ENCODE data around the gene SLC25A23. TPM values are rescaled to one million over a fixed set of nuclear protein-coding genes. Genes with fewer than 3 reads are reported as not detected.
A peak's percentile ranks its signal among the peaks of the same experiment; 100 is the strongest.

SLC25A23 gene
- total and polyA plus RNA-seq, 2 of the 8 experiments (the other 6 are each of a cell fraction or from before 2014, with no cell fraction given) = 18.0 to 48.1 TPM

DNA sequence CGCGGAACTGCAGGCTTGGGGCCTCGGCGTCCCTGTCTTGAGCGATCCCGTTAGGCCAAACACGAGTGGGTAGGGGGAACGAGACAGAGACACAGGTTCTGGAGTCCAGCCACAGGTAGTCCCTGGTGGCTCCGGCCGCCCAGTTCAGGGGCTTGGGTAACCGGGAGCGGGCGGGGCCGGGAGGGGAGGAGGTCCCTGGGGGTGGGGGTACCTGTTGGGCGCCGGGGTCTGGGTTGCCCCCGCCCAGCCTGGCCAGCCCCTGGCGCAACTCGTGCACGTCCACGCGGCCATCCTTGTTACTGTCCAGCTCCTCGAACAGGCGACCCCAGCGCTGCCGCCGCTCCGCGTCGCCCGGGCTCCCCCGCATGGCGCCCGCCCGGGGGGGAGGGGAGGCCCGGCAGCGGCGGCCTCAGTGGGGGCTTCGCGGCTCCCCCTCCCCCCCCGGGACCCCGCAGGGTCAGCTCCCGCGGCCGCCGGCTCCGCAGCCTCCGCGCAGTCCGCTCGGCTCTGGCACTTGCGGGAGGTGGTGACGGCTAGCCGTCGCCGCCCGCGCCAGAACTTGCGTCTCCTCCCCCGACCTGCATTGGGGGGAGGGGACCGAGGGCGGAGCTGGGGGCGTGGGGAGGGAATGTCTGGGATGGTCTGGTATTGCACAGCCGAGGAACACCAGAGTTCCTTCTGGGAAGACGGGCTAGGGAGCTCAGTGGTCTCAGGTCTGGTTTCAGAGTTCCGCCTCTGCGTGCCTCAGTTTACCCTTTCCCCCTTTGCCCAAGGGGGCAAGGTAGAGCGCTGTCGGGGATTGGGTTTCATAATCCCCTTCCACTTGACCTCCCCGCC lies at the start of gene SLC25A23 (continued):
- TF ChIP-seq, protein P1, sequence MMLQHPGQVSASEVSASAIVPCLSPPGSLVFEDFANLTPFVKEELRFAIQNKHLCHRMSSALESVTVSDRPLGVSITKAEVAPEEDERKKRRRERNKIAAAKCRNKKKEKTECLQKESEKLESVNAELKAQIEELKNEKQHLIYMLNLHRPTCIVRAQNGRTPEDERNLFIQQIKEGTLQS (IDR thresholded peaks at IDR 0.05; ENCODE audit: insufficient read depth, low read depth, low read length) = no peak
- TF ChIP-seq EP300 (IDR thresholded peaks at IDR 0.05; ENCODE audit: borderline replicate concordance in 1 of 2, low read depth in 2 of 2, low read length in 2 of 2) (no peak), GTF2F1 (IDR thresholded peaks at IDR 0.05; ENCODE audit: borderline replicate concordance, low read depth, low read length) (no peak), KDM5A (IDR thresholded peaks at IDR 0.05; ENCODE audit: low read length) (no peak), CTBP2 (IDR thresholded peaks at IDR 0.05; ENCODE audit: borderline replicate concordance, insufficient read depth, insufficient read length, low read length) (no peak), PHF8 (conservative IDR thresholded peaks at IDR 0.05; ENCODE audit: low read depth, low read length) (0 out of 2 replicates have a peak, but pooled peaks have one; percentile 47), TAF1 (IDR thresholded peaks at IDR 0.05; ENCODE audit: low read depth, low read length) (0 out of 2 replicates have a peak, but pooled peaks have one; percentile 3), KDM4A (IDR thresholded peaks at IDR 0.05; ENCODE audit: low read depth, low read length, severe bottlenecking) (peak; percentile 89), ASH2L (IDR thresholded peaks at IDR 0.05; ENCODE audit: low read length) (no peak), KDM1A (IDR thresholded peaks at IDR 0.05; ENCODE audit: borderline replicate concordance, low read length) (peak; percentile 46; the same call in 1 of the 2 replicates), RBBP5 (IDR thresholded peaks at IDR 0.05; ENCODE audit: borderline replicate concordance, low read depth, low read length) (0 out of 2 replicates have a peak, but pooled peaks have one; percentile 14), CHD1 (IDR thresholded peaks at IDR 0.05; ENCODE audit: low read depth, low read length) (no peak), SAP30 (IDR thresholded peaks at IDR 0.05; ENCODE audit: insufficient read depth, insufficient replicate concordance, low read length) (no peak), CREB1 (IDR thresholded peaks at IDR 0.05) (peak; percentile 53; the same call in 1 of the 2 replicates), POU5F1 (IDR thresholded peaks at IDR 0.05; ENCODE audit: low read depth, low read length) (no peak)
